CD4-positive, alpha-beta T cell treated with Interleukin-15 for 1 hour (primary cell): ENCODE data around the gene GUCY1A2.
"Not testable (repeated sequence)": the region's sequence is repeated elsewhere in the genome, so short reads cannot be mapped to it uniquely, and the experiment has no call there.

Source experiments
- DNase-seq: peaks from one replicate; pipeline ENCODE4 v3.0.0-alpha.2; 2020

GUCY1A2 gene, protein sequence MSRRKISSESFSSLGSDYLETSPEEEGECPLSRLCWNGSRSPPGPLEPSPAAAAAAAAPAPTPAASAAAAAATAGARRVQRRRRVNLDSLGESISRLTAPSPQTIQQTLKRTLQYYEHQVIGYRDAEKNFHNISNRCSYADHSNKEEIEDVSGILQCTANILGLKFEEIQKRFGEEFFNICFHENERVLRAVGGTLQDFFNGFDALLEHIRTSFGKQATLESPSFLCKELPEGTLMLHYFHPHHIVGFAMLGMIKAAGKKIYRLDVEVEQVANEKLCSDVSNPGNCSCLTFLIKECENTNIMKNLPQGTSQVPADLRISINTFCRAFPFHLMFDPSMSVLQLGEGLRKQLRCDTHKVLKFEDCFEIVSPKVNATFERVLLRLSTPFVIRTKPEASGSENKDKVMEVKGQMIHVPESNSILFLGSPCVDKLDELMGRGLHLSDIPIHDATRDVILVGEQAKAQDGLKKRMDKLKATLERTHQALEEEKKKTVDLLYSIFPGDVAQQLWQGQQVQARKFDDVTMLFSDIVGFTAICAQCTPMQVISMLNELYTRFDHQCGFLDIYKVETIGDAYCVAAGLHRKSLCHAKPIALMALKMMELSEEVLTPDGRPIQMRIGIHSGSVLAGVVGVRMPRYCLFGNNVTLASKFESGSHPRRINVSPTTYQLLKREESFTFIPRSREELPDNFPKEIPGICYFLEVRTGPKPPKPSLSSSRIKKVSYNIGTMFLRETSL

DNA sequence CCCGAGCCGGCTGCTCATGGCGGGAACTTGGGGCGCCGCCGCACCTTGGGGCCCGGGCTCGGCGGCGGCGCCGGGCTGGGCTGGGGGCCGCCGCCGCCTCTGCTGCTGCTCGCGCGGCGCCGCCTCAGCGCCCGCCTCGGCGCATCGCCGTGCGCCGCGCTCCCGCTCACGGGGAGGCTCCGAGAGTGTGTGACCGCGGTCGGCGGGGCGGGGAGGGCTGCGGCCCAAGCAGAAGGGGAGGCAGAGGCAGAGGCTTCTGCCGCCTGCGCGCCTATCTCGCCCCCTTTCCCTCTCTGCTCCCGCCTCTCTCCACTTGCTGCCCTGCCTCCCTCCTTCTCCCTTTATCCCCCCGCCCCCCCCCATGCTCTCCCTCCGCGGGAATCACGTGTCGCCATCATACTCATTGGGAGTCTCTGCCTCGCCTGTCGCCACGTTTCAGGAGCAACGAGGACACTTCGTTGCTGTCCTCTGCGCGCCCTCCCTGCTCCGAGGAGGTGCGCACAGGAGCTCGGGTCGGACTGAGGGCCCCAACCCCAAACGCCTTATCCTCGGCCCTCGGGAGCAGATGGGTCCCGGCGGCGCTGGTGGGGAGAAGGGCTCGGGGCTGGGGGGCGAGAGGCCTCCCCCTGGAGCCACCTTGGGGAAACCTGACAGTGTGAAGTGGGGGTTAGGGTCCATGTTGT, at the start of gene GUCY1A2:
GUCY1A2 (minus strand) TSS at position 258 of the 683 bp plus-strand sequence. CDS start 421 bp downstream, outside the sequence.
- no peak for DNase-seq

DNA sequence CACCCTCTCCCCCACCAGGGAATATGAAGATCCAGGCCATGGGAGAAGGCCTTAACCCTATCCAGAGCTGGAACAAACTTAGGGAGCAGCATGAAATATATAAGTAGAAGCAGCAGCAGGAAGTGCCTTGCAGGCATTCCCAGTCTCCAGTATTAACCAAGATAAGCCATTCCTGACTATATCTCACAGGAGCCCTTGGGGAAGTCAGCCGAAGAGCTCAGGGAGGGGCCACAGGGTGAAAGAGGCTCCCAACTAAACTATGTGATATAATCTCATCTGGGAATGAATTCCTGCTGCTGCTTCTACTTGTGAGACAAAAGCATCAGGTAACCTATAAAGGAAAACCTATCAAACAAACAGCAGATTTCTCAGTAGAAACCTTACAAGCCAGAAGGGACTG, 36.1 kb upstream of the GUCY1A2 start:
- DNase-seq, result no peak

DNA sequence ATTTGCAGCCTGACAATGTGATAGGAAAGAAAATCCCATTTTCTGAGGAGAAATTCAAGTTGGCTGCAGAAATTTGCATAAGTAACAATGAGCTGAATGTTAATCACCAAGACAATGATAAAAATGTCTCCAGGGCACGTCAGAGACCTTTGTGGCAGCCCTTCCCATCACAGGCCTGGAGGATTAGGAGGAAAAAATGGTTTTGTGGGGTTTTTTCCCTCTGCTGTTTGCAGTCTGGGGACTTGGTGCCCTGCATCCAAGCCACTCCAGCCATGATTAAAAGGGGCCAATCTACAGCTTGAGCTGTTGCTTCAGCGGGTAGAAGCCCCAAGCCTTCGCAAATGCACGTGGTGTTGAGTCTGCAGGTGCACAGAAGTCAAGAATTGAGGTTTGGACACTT, 33.1 kb upstream of the GUCY1A2 start:
- not testable (repeated sequence) for DNase-seq

DNA sequence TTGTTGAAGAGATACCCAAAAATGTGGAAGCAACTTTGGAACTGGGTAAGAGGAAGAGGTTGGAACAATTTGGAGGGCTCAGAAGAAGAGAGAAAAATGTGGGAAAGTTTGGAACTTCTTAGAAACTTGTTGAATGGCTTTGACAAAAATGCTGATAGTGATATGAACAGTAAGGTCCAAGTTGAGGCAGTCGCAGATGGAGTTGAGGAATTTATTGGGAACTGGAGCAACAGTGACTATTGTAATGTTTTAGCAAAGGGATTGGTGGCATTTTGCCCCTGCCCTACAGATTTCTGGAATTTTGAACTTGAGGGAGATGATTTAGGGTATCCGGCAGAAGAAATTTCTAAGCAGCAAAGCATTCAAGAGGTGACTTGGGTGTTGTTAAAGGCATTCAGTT, 32.6 kb upstream of the GUCY1A2 start:
- DNase-seq, result not testable (repeated sequence)

DNA sequence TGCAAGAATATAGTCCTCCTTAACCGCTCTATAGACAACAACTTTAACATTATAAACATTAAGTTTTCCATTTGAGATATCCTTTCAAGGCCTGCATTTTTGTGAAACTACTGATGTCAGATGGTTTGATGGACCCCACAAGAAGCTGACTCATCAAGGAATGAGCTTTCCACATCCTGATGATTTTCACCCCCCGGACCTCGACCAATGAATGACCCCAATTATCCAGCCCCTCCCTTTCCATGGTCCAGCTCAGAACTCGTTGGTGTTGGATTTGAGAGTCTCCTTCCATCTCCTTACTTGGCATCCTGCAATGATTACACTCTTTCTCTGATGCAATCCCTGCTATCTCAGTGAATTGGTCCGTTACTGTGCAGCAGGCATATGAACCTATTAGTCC, 31.8 kb upstream of the GUCY1A2 start:
- DNase-seq, result no peak

DNA sequence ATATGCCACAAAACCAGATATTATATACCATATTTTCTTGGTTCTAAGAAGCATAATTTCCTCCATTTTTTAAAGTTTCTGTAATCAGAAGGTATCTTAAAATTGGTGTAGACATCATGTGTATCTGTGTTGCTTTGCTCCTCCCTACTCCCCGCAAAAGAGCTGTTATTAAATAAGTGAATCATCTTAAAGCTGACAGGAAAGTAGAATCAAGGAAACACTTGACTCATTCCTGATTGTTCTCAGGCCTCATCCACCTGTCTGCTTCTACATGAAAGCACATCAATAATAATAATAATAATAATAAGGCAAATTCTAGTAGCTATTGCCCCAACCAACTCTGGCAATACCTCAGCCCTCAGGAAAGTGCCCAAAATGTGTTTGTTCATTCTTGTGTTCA, 26.2 kb upstream of the GUCY1A2 start:
- DNase-seq, result no peak

DNA sequence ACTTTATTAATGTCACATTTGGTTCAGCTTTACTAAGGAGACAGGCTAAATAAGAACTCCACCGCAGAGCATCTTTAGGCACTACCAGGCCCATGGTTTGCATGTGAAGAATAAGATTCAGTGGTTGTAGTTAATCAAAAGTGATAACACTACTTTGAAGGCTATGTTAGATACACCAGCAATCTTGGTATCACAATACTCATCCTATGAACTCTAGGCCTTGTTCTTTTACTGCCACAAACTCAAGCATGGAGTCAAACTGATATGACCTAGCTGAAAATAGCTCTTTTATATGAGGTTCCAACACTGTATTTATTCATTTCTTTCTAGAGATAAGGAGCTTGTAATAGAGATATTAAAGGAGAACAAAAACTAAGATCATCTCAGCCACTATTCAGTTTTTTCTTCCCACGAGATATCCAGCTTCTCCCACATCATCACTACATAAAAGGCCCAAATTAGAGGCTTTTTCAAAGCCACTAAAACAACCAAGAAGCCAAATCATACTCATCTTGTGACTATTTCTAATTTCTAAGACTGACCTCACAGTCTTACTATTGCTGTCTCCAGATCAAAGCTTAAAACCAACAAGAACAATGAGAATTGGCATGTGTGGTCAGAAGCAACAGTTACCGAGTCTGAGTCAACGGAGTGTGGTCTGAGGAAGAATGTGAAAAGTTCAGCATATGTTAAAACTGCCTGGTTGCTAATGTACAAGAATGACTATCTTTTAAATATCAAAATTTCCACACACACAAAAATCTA, 25.1 kb upstream of the GUCY1A2 start:
- no peak for DNase-seq

DNA sequence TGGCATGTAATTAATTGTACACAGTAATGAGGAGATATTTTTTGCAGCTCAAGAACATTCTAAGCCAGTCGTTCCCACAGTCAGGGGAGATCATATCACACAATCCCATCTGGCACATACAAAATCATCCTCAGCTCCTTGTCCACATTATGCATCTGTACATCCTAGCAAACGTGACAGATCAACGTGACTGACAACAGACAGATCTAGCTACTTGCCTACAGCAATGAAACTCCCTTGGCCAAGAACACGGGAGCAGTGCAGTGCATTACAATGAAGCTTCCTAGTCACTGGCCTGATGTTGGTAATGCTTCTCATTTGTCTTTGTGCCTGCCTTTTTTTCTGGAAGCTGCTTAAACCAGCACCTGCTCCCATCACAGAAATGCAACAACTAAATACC, 24.5 kb upstream of the GUCY1A2 start:
- no peak for DNase-seq

DNA sequence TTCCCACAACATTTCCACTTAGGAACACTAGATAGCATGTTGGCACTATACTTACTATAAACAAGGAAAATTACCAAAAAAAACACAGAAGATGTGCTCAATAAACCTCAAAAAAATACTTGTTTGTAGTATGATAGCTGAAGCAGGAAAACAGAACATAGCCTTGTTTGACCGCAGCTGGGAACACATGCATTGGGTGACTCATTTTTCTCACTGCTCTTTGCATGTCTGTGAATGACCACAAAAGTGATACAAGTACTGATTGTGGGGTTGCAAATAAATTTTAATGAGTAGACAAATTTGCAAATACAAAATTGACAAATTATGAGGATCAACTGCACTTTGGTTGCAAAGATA, 22.8 kb upstream of the GUCY1A2 start:
- no peak for DNase-seq

DNA sequence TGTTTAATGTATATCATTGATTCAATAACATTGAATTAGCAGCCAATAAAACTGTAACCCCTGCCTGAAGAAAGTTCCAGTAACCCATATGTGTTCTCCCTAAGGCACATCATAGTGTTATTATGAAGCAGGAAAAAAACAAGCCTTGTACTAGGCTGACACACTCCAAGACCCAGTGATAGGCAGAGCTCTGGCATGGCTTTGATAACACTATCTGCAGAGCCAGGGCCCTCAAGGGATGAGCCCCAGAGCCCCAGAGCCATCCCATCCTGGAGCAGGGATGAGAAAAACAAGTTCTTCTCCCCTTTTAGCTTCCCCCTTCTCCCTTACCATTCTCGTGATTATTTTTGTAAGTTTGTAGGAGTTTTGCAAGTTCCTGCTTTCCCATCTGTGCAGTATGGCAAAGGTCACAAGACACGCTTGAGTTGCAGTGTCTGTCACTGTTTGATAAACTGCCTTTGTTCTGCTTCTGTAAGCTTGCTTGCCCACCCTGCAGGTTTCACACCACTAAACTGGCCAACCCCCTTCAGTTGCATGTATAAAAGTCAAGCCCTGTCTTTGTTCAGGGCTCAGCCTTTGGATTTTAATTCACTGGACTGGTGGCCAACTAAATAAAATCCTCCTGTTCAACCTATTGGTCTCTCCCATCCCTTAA, 22.3 kb upstream of the GUCY1A2 start:
- DNase-seq, result no peak

DNA sequence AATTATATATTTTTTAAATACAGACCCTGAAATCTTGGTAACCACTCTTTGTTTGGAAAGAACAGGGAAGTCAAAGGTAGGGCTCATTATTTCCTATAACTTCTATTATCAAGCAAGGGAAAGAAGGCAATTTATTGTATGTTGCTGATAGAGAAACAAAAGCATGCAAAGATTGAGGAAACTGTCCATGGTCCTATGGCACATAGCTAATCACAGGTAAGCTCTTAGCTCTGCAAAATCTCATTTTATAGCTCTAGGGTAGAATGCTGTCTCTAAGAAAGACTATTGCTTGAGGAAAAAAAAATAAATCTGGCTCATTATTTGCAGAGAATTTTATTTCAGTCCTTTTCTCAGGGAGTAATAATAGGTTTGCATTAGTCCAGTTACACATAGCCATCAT, 7.4 kb upstream of the GUCY1A2 start:
- DNase-seq, result no peak

DNA sequence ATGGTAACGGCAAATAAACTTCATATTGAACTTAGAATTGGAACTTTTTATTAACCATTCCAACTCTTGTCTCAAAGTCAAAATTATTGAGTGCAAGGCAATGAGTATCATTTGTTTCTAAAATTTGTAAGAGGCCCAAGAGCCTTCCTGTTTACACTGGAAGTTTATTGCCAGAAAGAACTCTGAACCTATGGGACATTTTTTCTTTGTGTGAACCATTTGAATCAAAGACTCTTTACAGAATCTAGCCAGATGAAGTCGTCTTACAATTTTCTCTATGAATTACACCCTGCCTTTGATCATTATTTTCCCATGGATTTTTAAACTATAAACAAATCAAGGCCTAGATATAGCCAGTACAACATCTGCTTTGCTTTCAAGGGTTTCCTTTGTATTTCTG, 2.3 kb upstream of the GUCY1A2 start:
- DNase-seq, result no peak

DNA sequence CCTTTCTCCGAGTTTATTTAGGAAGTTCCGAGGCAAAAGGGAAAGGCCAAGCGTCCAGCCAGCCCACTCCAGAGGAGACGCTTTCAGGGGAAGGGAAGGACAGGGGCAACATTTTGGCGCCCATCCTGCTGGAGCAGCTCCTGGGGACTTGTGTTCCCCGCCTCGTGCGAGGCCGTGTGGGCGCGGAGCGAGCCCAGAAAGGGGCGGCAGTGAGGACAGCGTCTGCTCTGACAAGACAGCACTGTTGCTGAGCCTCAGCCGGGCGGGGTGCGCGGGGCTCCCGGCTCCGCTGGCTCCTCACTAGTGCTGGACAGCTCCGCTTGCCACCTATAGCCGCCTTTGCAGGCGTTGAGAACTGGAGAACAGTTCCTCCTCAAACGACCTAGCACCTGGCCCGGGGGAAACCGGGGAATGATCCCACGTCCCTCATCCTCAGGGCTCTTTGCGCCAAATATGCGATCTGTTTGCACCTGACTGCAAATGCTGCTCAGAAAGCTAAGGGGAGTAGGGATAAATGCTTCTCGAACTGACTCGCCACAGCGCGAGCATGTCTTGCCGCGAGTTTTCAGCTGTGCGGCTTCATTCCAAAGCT, 722 bp upstream of the GUCY1A2 start:
- no peak for DNase-seq

DNA sequence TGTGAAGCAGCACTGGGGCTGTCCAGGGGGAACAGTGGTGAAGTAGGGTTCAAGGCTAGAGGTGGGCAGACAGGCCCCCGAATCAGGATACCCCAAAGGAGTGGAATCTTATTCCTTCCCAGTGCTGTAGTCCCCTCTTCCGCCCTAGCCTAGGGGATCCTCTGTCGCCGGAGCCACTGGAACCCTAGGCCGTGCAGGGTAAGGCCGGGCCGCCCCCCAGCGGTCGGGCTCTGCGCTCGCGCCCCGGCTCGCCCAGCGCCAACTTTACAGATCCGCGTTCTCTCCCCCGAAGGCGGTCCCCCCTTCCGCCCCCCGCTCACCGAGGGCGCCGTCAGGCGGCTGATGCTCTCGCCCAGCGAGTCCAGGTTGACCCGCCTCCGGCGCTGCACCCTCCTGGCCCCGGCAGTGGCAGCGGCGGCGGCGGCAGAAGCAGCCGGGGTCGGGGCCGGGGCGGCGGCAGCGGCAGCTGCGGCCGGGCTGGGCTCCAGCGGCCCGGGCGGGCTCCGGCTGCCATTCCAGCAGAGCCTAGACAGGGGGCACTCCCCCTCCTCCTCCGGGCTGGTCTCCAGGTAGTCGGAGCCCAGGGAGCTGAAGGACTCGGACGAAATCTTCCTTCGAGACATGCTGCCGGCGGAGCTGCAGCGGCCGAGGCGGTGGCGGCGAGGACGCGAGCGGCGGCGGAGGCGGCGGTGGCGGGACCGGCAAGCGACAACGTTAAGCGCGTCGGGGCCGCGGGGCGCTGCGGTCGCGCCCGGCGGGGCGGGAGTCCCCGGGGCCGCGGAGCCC, 650 bp downstream of the GUCY1A2 start:
- DNase-seq, result no peak

DNA sequence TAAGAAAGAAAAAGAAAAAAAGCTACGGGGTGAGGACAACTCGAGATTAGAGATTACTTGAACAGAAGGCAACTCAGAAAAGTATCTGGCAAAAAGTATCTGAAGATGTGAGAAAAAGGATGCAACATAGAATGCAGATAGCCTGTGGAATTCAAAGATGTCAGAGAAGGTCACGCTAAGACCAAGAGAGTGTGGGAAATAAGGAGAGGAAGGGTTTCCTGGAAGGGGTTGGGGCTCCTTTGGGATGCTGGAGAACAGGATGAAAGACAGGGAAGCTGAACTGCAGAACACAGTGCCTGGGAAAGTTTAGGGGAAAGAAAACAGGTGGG, 1.2 kb downstream of the GUCY1A2 start:
- DNase-seq, result no peak

DNA sequence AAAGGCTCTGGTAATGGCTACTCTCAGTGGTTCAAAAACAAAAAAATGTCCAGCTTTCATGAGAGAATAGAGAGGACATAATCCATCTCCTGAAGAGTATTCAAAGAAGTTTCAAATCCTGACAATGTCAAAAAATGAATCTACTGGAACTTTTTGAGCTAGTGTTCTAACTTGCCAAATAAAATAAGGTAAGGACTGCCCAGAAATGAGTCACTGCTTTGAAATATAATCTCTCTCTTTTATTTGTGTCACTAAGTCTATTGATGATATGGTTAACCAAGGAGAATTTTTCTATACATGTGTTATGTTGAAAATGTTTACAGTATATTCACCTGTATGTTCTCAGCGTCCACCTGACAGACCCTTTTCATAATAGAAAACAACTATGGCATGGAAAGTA, 3.4 kb downstream of the GUCY1A2 start:
- DNase-seq, result no peak

DNA sequence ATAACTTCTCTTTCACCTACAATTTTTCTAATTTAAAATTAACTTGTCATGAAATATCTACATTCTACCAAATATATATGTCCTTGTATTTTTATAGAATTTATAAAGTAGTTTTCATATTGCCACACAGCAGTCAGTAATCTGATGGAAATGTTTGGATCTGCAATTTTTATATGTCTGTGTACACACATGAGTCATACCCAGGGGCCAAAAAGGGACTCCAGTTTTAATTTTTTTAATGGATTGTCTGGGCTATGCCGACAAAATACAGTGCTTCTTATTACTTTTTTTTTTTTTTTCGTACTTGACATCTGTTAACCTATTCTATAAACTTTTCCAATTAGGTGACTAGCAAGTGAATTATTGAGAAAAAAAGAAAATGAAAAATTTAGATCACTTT, 6.3 kb downstream of the GUCY1A2 start:
- no peak for DNase-seq

DNA sequence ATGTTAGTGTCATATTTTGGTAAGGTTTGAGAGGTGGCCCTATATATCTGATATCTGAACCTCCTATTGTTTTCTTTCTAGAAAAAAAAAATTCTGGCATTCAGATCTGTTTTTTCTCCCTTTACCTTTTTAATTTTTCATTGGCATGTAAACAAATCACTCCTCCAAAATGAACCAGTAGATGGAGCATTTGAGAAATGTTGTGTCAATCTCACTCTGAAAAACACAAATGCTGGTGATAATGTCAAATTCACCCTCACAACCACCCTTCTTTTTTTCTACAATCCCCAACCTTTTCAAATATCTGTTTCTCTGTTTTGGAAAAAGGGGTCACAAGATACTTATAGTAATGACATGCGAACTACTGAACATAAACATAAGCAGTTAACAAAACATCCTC, 9.1 kb downstream of the GUCY1A2 start:
- no peak for DNase-seq

DNA sequence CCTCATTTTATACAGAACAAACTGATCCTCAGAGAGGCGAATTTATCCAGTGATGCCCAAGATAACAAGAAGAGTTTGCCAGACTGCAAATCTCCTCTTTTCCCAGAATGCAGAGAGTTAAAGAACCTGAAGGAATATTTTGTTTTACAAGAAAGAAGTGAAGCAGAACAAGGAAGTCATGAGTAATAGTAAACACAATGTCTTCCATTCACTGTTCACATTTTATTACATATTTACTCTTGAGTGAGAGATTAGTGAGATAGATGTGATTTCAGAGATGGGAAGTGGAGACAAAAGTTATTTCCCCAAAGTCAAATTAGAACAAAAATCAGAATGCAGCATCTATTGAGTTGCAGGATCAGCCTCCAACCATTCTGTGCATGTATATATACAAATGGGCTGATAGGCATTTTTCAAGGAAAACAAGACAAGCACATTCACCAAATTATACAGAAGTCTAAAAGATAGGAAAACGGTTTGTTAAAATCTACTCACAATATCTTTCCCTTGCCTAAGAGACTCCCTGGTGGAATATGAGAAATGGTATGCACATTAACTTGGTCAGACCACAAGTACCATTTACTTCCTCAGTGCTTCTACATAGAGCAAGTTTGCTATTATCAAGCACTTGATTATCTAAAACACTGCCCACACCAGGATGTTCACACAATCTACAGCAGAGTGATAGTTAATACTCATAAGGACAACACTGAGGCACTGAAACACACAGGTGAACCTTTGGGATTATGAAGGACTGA, 12.0 kb downstream of the GUCY1A2 start:
- DNase-seq, result no peak

DNA sequence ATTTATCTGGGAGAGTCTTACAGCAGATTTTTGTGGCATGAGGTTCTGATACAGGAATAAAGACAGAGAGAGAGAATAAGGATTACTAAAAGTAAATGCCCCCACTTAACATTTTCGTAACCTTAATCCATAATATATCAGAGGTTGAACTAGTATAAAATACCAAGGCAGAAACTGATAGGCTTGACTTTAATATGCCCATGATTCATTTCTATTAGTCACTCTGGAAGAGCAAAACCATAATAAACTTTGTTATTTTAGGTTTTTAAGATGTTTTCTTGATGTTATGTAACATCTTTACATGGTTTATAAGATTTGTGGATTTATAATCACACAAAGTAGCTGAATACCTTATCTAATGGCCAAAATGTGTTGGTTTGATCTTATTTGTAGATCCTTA, 19.1 kb downstream of the GUCY1A2 start:
- no peak for DNase-seq

DNA sequence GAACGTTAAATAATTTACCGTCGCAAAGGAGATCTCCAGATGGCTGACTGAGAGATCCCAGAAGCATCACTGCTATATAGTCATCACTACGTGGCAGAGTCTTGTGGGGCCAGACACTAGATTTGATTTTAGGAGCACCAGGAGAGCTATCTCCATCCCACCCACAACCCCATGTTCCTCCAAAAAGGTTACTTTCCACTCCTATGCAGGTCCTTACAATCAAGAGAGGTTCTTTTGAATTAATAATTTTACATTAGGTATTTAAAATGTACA, 19.4 kb downstream of the GUCY1A2 start:
- no peak for DNase-seq
